ENCODE data around the gene SH3D19. TPM values are rescaled to one million over a fixed set of nuclear protein-coding genes. Genes with fewer than 3 reads are reported as not detected.

Gene SH3D19
- total RNA-seq, 1 experiment from 2014 or later, result 15.5 TPM

DNA sequence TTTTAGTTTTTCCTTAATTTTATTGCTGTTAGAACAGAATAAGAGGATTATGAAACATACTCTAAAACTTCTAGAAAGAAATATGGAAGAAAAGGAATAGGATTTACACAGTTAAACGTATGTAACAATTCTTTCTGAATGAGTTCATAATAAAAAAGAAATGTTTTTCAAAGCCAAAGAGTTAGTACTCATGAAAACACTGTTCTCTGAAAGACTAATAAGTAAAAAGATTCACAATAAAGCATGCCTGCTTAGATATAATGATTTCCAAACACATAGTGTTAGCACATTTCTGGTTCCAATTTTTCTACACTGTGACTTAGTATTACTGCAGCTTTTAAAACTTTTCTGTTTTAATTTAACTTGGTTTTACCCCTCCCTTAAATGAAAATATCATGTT, 98.2 kb downstream of the SH3D19 start:
- H3K4me1 Mint-ChIP-seq (ENCODE audit: low read depth, unreplicated experiment), result no peaks in the 10 kb centered on the region
- H3K27ac Mint-ChIP-seq (ENCODE audit: unreplicated experiment), result no peak overlapping the region
- peaks cover 6% of the 10 kb centered on the region for H3K36me3 Mint-ChIP-seq (ENCODE audit: insufficient read depth, unreplicated experiment)
- intact Hi-C loops (cut with micrococcal nuclease; ENCODE audit: unreplicated experiment), result no loop called here
- CTCF ChIA-PET, result no interaction called here
- H3K9me3 Mint-ChIP-seq (ENCODE audit: low read depth, unreplicated experiment), result no peaks in the 10 kb centered on the region
- H3K27me3 Mint-ChIP-seq (ENCODE audit: unreplicated experiment), result no peaks in the 10 kb centered on the region
- TF ChIP-seq, protein P1, sequence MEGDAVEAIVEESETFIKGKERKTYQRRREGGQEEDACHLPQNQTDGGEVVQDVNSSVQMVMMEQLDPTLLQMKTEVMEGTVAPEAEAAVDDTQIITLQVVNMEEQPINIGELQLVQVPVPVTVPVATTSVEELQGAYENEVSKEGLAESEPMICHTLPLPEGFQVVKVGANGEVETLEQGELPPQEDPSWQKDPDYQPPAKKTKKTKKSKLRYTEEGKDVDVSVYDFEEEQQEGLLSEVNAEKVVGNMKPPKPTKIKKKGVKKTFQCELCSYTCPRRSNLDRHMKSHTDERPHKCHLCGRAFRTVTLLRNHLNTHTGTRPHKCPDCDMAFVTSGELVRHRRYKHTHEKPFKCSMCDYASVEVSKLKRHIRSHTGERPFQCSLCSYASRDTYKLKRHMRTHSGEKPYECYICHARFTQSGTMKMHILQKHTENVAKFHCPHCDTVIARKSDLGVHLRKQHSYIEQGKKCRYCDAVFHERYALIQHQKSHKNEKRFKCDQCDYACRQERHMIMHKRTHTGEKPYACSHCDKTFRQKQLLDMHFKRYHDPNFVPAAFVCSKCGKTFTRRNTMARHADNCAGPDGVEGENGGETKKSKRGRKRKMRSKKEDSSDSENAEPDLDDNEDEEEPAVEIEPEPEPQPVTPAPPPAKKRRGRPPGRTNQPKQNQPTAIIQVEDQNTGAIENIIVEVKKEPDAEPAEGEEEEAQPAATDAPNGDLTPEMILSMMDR (IDR thresholded peaks at IDR 0.05; ENCODE audit: unreplicated experiment), result no peak
- no peak overlapping the region for H3K4me3 Mint-ChIP-seq (ENCODE audit: low read depth, unreplicated experiment)
- BruUV-seq (replicated peaks), result no TSS peak
- no peak for DNase-seq

DNA sequence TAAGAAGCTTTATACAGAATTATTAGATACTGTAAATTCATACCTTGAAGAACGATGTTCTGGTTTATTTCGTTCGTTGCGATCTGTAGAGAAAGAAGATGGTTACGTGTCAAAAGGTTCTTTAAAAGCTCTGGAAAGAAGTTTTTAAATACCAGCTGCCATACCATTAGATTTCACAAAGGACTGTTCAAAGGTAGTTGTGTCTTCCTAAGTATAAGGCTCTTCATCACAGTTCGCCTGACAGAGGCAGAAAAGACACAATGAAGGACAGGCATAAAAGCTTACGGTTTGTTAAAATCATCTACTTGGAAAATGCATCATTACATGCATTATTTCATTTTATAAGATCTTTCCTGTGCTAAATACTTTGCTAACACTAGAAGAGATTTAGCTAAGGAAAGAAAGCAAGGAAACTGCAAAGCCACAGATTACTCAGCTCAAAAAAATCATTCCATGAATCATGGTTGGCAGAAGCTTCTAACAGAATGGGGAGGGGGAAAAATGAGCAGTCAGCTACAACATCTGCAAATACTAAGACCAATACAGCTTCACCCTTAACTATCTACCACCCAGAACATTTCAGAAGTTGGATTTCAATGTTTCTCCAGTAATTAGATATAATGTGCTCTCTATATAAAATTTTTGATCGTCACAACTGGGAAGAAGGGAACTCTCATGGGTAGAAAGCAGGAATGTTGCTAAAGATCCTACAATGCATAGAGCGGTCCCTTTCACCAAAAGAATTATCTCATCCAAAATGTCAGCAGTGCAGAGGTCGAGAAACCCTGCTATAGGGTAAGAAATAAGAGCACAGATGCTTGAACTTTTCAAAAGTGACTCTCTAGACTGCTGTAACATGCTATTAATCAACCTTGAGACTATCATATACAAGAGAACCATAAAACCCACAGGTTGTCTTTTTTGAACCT, 99.1 kb downstream of the SH3D19 start:
- peaks cover 6% of the 10 kb centered on the region for H3K36me3 Mint-ChIP-seq (ENCODE audit: insufficient read depth, unreplicated experiment)
- H3K4me1 Mint-ChIP-seq (ENCODE audit: low read depth, unreplicated experiment), result no peaks in the 10 kb centered on the region
- intact Hi-C loops (cut with micrococcal nuclease; ENCODE audit: unreplicated experiment), result no loop called here
- H3K27ac Mint-ChIP-seq (ENCODE audit: unreplicated experiment), result no peak overlapping the region
- CTCF ChIA-PET, result interaction anchor here (0.5 to 0.6 kb wide), 2 partner anchors 60 to 1649 kb away, joined by 6 read pairs; no protein-coding TSS in a partner anchor
- no peak for DNase-seq
- no peak overlapping the region for H3K4me3 Mint-ChIP-seq (ENCODE audit: low read depth, unreplicated experiment)
- H3K27me3 Mint-ChIP-seq (ENCODE audit: unreplicated experiment), result no peaks in the 10 kb centered on the region
- BruUV-seq (replicated peaks), result no TSS peak
- H3K9me3 Mint-ChIP-seq (ENCODE audit: low read depth, unreplicated experiment), result no peaks in the 10 kb centered on the region
- TF ChIP-seq, protein P1 (IDR thresholded peaks at IDR 0.05; ENCODE audit: unreplicated experiment), result no peak

DNA sequence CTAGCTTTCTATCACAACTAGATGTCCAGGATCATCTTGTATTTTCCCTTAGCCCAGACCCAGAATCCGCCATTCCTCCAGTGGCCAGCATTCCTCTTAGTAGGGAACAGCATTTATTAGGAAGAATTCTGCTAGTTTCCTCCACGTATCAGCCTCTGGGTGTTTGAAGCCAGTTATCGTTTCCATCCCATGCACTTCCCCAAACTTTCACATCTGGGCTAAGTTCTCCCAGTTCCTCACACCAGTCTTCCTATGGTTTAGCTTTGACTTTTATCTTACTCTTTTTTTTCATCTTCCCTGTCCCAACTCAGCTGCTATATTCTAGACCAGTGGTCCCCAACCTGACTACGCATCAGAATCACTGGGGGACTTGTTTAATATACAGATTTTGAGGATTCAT, 101.9 kb downstream of the SH3D19 start:
- peaks cover 6% of the 10 kb centered on the region for H3K36me3 Mint-ChIP-seq (ENCODE audit: insufficient read depth, unreplicated experiment)
- CTCF ChIA-PET, result no interaction called here
- no TSS peak for BruUV-seq (replicated peaks)

DNA sequence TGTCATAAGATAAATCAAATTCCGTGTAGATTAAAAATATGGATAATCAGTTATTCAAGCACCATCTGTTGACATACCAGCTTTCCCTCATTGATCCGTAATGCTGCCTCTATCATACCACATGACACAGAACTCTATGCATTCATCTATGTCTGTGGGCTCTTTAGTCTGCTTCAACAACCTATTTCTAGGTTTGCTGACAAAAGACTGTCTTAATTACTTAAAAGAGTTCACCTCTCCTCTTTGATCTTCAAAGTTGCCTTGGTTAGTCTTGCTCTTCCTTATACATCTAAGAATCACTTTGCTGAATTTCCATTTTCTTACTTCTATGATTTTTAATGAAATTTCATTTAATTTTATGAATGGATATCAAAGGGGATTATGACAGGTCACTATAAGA, 105.5 kb downstream of the SH3D19 start:
- no TSS peak for BruUV-seq (replicated peaks)
- Mint-ChIP-seq H3K4me1 (ENCODE audit: low read depth, unreplicated experiment) (no peaks in the 10 kb centered on the region), H3K9me3 (ENCODE audit: low read depth, unreplicated experiment) (no peaks in the 10 kb centered on the region), H3K27me3 (ENCODE audit: unreplicated experiment) (no peaks in the 10 kb centered on the region), H3K27ac (ENCODE audit: unreplicated experiment) (no peak overlapping the region), H3K36me3 (ENCODE audit: insufficient read depth, unreplicated experiment) (peaks cover 6% of the 10 kb centered on the region), H3K4me3 (ENCODE audit: low read depth, unreplicated experiment) (no peak overlapping the region)
- TF ChIP-seq, protein P1 (IDR thresholded peaks at IDR 0.05; ENCODE audit: unreplicated experiment), result no peak
- CTCF ChIA-PET, result no interaction called here
- intact Hi-C loops (cut with micrococcal nuclease; ENCODE audit: unreplicated experiment), result no loop called here
- no peak for DNase-seq

More for the DNA sequence above, 101.9 kb downstream of the SH3D19 start:
- no peak overlapping the region for H3K4me3 Mint-ChIP-seq (ENCODE audit: low read depth, unreplicated experiment)
- no peak for DNase-seq
- no peaks in the 10 kb centered on the region for H3K27me3 Mint-ChIP-seq (ENCODE audit: unreplicated experiment)
- intact Hi-C loops (cut with micrococcal nuclease; ENCODE audit: unreplicated experiment), result no loop called here
- H3K27ac Mint-ChIP-seq (ENCODE audit: unreplicated experiment), result no peak overlapping the region
- H3K9me3 Mint-ChIP-seq (ENCODE audit: low read depth, unreplicated experiment), result no peaks in the 10 kb centered on the region
- H3K4me1 Mint-ChIP-seq (ENCODE audit: low read depth, unreplicated experiment), result no peaks in the 10 kb centered on the region
- TF ChIP-seq, protein P1 (IDR thresholded peaks at IDR 0.05; ENCODE audit: unreplicated experiment), result no peak

Data from Calu3 (cell line).